Activated naive CD4-positive, alpha-beta T cell treated with anti-CD3 and anti-CD28 coated beads, Interleukin-2, amount 50 U/mL, for 24 hours (primary cell): Measurements from ENCODE around the gene ZP1.

Source experiments
- H3K27ac Mint-ChIP-seq: one replicate; pipeline ENCODE4 v1.8.0; 2021; ENCODE audit warnings: mild to moderate bottlenecking, mixed read lengths
- H3K27me3 Mint-ChIP-seq: one replicate; pipeline ENCODE4 v1.8.0; 2021; ENCODE audit warnings: mixed read lengths
- H3K36me3 Mint-ChIP-seq: one replicate; pipeline ENCODE4 v1.8.0; 2021; ENCODE audit warnings: mixed read lengths
- H3K4me1 Mint-ChIP-seq: one replicate; pipeline ENCODE4 v1.8.0; 2021; ENCODE audit warnings: mixed read lengths
- H3K4me3 Mint-ChIP-seq: one replicate; pipeline ENCODE4 v1.8.0; 2021; ENCODE audit warnings: mild to moderate bottlenecking, mixed read lengths
- H3K9me3 Mint-ChIP-seq: one replicate; pipeline ENCODE4 v1.8.0; 2021; ENCODE audit warnings: mixed read lengths

The ZP1 gene

DNA sequence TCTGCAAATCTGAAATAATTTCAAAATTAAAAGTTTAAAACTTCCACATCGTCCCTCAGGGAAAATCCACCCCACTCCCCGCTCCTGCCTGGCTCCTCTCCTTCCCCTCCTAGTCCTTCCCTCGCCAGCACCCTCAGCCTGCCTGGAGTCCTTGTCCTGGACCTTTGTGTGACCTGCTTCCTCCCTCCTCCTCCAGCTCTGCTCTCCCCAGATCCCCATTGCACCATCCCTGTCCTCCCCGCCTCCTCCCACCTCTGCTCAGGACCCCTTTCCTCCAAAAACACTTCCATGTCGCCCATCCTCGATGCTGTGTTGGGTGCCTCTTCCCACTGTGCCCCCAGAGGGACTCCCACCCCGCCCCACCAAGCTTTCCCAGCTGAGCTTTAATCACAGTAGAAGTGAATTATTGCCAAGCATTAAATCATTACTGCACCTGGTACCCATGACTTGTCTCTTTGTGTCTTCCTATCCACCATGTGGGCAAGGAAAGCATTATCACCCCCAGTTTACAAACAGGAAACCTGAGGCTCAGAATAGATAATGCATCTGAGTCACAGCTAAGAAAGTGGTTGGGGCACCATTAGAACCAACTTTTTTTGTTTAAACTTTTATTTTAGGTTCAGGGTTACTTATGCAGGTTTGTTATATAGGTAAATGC, 2.4 kb upstream of the ZP1 start:
- Mint-ChIP-seq H3K4me3 (no peak overlapping the region), H3K9me3 (no peaks in the 10 kb centered on the region), H3K27me3 (no peaks in the 10 kb centered on the region), H3K27ac (no peak overlapping the region), H3K4me1 (no peaks in the 10 kb centered on the region), H3K36me3 (no peaks in the 10 kb centered on the region)

DNA sequence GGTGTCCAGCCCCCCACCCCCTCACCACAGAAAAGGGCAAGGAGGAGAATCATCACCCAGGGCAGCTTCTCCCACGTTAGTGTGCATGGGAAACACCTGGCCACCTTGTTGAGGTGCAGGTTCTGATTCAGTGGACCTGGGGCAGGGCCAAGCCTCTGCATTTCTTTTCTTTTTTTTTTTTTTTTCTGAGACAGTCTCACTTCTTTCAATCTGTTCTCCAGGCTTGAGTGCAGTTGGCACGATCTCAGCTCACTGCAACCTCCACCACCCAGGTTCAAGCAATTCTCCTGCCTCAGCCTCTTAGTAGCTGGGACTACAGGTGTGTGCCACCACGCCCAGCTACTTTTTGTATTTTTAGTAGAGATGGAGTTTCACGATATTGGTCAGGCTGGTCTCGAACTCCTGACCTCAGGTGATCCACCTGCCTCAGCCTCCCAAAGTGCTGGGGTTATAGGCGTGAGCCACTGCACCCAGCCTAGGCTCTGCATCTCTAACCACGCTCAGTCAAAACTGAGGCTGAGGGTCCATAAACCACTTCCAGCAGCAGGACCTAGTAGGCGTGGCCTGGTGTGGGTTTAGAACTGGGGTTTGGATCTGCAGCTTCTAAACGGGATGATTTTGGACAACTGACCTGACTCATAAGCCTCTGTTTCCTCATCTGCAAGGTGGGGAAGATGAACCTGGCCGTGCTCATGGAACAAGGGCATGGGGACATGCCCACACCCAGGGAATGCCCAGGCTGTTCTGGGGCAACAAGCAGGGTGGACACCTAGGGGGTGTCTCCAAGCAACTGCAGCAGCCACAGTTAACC, 734 bp downstream of the ZP1 start:
- H3K27ac Mint-ChIP-seq: no peak overlapping the region
- no peak overlapping the region for H3K4me3 Mint-ChIP-seq
- H3K4me1 Mint-ChIP-seq: peaks cover 3% of the 10 kb centered on the region
- no peaks in the 10 kb centered on the region for H3K9me3 Mint-ChIP-seq
- H3K36me3 Mint-ChIP-seq: no peaks in the 10 kb centered on the region
- H3K27me3 Mint-ChIP-seq: no peaks in the 10 kb centered on the region

DNA sequence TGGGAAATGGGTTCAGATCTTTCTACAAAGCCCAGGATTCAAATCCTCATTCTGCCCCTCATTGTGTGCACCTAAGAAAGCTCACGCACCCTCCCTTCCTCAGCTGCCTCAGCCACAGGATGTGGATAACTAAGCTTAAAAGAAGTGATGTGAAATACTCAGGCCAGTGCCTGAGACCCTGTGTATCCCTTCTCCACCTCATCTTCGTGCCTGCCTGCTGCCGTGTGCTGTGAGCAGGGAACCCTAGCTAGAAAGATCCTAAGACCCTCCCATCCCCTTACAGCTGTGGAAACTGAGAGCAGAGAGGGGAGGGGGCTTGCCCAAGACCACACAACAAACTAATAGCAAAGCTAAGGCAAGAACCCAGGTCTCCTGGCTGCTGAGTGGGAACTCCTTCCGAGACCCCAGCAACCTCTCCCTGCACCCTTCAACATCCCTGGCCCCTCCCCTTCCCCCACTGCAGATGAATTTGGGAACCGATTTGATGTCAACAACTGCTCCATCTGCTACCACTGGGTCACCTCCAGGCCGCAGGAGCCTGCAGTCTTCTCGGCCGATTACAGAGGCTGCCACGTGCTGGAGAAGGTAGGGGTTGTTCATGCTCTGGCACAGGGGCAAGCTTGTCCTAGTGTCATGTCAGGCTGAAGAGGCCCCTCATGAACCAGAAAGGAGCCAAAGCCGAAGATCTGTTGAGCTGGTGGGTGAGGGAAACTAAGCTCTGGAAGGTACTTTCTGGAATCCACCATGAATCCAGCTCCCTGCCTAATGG, 1.5 kb downstream of the ZP1 start:
- H3K4me3 Mint-ChIP-seq: no peak overlapping the region
- peaks cover 8% of the 10 kb centered on the region for H3K4me1 Mint-ChIP-seq
- no peaks in the 10 kb centered on the region for H3K9me3 Mint-ChIP-seq
- H3K27me3 Mint-ChIP-seq: no peaks in the 10 kb centered on the region
- no peak overlapping the region for H3K27ac Mint-ChIP-seq
- no peaks in the 10 kb centered on the region for H3K36me3 Mint-ChIP-seq

DNA sequence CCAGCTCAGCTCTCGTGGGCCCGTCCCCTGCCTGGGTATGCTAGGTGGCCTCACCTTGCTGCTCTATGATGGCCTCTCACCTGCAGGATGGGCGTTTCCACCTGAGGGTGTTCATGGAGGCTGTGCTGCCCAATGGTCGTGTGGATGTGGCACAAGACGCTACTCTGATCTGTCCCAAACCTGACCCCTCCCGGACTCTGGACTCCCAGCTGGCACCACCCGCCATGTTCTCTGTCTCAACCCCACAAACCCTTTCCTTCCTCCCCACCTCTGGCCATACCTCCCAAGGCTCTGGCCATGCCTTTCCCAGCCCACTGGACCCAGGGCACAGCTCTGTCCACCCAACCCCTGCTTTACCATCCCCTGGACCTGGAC, 2.1 kb downstream of the ZP1 start:
- Mint-ChIP-seq H3K4me1 (peaks cover 8% of the 10 kb centered on the region), H3K36me3 (no peaks in the 10 kb centered on the region)

DNA sequence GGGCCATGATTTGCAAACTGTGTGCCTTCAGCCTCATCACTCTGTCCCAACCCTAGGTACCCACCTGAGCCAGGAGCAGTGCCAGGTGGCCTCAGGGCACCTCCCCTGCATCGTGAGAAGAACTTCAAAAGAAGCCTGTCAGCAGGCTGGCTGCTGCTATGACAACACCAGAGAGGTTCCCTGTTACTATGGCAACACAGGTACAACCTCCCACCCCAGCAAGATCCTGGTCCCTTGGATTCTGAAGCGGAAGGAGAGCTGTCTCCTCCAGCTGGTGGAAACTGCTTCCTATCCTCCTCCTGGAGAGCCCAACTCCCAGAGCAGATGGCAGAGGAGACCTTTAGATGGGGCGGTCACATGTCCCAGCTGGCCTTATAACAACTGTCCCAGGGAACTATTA, 2.9 kb downstream of the ZP1 start:
- Mint-ChIP-seq H3K27ac (no peak overlapping the region), H3K4me3 (no peak overlapping the region), H3K4me1 (peaks cover 8% of the 10 kb centered on the region), H3K9me3 (no peaks in the 10 kb centered on the region), H3K36me3 (no peaks in the 10 kb centered on the region), H3K27me3 (no peaks in the 10 kb centered on the region)

More for the DNA sequence above, 2.1 kb downstream of the ZP1 start:
- no peak overlapping the region for H3K27ac Mint-ChIP-seq
- no peaks in the 10 kb centered on the region for H3K9me3 Mint-ChIP-seq
- H3K4me3 Mint-ChIP-seq: no peak overlapping the region
- no peaks in the 10 kb centered on the region for H3K27me3 Mint-ChIP-seq

DNA sequence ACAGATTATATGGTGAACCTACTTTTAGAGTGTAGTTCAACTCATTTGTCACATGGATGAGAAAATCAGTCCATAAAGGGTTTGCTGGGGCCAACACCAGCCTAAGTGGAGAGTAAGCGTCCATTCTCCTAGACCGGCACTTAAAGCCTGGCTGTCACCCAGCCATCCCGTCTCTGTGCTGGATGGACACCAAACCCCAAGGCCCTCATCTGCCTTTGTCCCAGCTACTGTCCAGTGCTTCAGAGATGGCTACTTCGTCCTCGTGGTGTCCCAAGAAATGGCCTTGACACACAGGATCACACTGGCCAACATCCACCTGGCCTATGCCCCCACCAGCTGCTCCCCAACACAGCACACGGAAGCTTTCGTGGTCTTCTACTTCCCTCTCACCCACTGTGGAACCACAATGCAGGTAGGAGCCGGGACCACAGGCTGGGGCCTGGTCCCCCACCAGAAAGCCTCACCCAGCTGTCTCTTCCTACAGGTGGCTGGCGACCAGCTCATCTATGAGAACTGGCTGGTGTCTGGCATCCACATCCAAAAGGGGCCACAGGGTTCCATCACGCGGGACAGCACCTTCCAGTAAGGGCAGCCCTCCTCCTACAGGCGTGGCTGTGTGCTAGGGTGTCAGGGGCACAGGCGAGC, 3.5 kb downstream of the ZP1 start:
- Mint-ChIP-seq H3K36me3 (no peaks in the 10 kb centered on the region), H3K27ac (peak overlapping the region; percentile 86), H3K9me3 (no peaks in the 10 kb centered on the region), H3K4me1 (peaks cover 8% of the 10 kb centered on the region), H3K4me3 (no peak overlapping the region), H3K27me3 (no peaks in the 10 kb centered on the region)

DNA sequence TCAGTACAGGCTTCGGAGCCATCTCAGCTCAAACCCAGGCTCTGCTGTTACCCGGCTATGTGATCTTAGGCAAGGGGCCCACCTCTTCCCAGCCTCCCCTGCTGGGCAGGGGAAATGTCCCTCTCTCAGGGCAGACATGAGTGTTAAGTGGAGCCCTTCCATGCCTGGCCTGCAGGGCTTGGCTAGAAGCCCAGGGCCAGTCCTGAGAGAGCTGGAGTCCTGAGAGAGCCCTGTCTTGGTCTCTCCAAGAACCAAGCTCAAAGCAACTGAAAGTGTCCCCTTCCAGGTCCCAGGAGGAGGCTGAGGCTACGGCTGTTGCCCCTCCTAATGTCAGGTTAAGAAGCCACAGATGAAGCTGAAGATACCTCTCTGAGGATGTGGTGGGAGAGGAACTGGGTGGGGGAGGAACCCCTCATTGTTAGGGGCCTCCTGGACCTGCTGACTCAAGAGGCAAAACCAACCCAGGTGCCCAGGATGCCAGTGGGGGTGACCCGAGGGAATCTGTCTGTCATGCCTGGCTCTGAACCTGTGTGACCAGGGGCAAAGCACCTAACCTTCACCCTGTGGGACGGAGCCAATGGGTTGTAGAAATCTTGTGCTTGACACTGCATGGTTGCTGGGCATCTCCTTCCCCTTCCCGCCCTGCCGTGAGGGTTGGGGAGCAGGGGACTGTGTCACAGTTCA, 4.2 kb downstream of the ZP1 start:
- Mint-ChIP-seq H3K36me3 (no peaks in the 10 kb centered on the region), H3K27ac (no peak overlapping the region), H3K4me3 (no peak overlapping the region), H3K27me3 (no peaks in the 10 kb centered on the region), H3K9me3 (no peaks in the 10 kb centered on the region), H3K4me1 (peaks cover 8% of the 10 kb centered on the region)

DNA sequence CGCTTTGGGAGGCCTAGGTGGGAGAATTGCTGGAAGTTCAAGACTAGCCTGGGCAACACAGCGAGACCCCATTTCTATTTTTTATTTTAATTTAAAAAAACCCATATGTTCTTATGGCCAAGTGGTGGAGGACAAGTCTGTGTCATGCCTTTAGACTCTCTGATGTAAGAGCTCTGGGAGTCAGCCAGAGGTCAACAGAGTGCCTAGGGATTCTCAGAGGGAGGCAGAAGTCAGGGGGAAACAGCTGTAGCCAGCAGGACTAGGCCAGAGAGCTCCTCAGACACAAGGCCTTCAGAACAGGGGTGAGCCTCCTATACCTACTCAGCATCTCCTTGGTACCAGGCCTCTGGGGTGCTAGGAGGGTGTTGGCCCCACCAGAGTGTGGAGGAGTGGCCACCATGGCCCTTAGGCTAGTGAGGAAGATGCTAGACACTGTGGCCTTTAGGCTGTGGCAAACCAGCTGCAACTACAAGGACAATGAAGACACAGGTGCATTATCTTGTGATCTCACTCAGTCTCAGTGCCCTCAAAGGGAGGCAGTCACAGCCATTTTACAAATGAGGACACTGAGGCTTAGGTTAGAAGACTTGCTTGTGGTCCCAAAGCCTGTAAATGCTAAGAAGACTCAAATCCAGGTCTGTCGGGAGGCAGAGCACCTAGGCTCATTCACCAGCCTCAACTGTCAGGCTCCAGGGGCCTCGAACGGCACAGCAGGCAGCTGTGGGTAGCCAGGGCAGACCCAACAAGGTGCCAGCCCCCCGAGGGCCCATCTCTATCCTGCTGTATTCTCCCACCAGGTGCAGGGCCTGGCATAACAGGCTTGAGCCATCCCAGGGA, 5.0 kb downstream of the ZP1 start:
- Mint-ChIP-seq H3K9me3 (no peaks in the 10 kb centered on the region), H3K27ac (no peak overlapping the region), H3K4me1 (peaks cover 8% of the 10 kb centered on the region), H3K27me3 (no peaks in the 10 kb centered on the region), H3K36me3 (no peaks in the 10 kb centered on the region), H3K4me3 (no peak overlapping the region)

DNA sequence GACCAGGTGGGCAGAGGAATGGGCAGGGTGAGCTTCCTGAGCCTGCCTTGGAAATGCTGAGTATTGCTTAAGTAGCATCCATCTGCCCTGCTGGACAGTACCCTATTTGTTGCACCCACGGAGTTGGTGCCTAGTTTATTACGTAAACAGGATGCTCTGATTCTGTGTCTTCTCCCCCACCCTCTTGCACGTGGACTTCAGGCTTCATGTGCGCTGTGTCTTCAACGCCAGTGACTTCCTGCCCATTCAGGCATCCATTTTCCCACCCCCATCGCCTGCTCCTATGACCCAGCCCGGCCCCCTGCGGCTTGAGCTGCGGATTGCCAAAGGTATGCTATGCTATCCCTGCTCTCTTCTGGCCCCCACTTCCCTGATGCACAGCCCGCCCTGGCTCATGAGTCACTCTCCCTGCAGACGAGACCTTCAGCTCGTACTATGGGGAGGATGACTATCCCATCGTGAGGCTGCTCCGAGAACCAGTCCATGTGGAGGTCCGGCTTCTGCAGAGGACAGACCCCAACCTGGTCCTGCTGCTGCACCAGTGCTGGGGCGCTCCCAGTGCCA, 5.7 kb downstream of the ZP1 start:
- H3K36me3 Mint-ChIP-seq: no peaks in the 10 kb centered on the region
- H3K4me1 Mint-ChIP-seq: peaks cover 8% of the 10 kb centered on the region
- H3K27me3 Mint-ChIP-seq: no peaks in the 10 kb centered on the region
- no peak overlapping the region for H3K4me3 Mint-ChIP-seq
- H3K9me3 Mint-ChIP-seq: no peaks in the 10 kb centered on the region
- H3K27ac Mint-ChIP-seq: no peak overlapping the region

DNA sequence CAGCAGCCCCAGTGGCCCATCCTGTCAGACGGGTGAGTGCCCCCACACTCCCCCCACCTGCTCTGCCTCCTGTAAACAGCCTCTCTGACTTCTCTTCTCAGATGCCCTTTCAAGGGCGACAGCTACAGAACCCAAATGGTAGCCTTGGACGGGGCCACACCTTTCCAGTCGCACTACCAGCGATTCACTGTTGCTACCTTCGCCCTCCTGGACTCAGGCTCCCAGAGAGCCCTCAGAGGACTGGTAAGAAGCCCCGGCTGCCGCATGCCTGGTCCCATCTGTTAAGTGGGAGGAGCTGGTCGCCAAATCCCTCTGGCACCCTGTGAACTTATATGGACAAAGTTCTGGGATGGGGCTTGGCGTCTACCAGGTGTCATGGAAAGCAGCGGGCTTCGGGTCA, 6.2 kb downstream of the ZP1 start:
- Mint-ChIP-seq H3K27me3 (no peaks in the 10 kb centered on the region), H3K36me3 (no peaks in the 10 kb centered on the region), H3K4me3 (no peak overlapping the region), H3K9me3 (no peaks in the 10 kb centered on the region), H3K4me1 (peaks cover 8% of the 10 kb centered on the region), H3K27ac (no peak overlapping the region)

DNA sequence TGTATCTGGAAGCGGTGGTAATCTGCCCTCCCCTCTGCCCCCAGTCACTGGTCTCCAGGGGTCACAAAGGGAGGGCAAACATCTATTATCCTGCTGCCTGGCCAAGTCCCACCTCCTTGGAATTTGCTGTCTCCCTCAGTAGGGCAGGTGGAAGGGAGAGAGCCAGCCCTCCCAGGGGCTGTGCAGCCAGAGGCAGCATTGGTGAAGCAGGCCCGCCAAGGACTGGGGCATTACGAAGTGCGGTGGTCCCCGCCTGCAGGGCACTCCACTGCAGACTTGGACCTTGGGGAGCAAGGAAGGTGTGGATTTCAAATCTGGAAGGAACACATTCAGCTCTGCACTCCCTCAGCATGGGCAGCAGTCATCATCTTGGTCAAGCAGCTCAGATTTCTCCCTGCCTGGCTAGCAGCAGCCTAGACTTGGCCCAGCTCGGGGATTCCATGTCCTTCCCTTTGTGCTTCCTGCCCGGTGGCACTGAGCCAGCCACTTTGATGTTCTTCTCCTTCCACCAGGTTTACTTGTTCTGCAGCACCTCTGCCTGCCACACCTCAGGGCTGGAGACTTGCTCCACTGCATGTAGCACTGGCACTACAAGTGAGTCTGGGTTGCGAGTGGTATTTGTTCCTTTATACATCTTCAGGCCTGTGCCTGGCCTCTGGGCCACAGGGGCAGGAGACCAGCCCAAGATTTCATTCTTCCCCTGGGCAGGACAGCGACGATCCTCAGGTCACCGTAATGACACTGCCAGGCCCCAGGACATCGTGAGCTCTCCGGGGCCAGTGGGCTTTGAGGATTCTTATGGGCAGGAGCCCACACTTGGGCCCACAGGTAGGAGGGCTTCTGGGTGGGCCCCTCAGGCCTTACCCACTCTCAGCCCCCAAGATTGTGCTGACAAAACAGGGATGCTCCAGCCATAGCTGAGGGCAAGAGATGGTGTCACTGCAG, 7.4 kb downstream of the ZP1 start:
- H3K4me3 Mint-ChIP-seq: no peak overlapping the region
- H3K36me3 Mint-ChIP-seq: no peaks in the 10 kb centered on the region
- peaks cover 8% of the 10 kb centered on the region for H3K4me1 Mint-ChIP-seq
- no peak overlapping the region for H3K27ac Mint-ChIP-seq
- no peaks in the 10 kb centered on the region for H3K9me3 Mint-ChIP-seq
- H3K27me3 Mint-ChIP-seq: no peaks in the 10 kb centered on the region

DNA sequence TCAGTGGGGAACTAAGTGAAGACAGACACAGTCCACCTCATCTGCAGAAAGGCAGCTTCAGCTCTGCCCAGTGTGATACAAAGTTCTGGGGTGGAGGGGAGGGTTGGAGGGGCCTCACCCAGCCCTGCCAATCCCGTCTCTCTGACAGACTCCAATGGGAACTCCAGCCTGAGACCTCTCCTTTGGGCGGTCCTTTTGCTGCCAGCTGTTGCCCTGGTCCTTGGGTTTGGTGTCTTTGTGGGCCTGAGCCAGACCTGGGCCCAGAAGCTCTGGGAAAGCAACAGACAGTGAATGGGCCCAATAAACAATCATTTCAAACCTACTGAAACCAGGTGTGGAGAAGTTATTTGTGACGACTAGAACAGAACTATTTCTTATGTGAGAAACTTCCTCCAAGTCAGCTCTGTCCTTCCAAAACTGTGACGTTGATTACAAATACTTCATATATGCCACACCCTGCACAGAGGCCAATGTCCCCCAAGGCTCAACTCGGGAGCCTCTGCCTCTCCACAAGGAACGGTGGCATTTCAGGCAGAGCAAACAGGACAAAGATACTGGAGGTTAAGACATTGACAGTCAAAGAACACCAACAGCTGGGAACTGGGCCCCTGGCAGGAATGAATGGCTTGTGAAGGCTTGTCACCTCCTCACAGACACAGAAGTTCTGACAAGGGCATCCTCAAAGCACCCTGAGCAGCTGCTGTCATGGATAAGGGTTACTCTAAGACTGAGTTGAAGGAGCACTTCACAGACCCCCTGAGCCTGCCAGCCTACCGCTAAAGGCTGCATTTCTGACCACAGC, 8.2 kb downstream of the ZP1 start:
- H3K4me1 Mint-ChIP-seq: peaks cover 8% of the 10 kb centered on the region
- no peaks in the 10 kb centered on the region for H3K36me3 Mint-ChIP-seq
- no peak overlapping the region for H3K4me3 Mint-ChIP-seq
- no peaks in the 10 kb centered on the region for H3K27me3 Mint-ChIP-seq
- no peak overlapping the region for H3K27ac Mint-ChIP-seq
- H3K9me3 Mint-ChIP-seq: no peaks in the 10 kb centered on the region

DNA sequence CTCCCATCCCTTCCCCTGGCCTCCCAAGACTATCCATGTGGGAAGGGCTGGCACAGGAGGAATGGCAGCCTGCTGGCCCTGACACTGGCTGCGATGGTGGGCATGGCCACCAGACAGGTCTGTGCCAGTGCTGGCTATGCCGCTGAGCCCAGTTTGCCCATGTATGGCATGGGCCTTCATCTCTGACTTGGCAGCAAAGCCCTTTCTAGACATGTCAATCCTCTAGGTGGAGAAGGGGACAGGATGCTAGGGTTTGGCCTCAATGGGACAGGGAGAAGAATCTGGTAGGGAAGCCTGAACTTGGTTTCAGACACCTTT, 8.8 kb downstream of the ZP1 start:
- Mint-ChIP-seq H3K27me3 (no peaks in the 10 kb centered on the region), H3K4me3 (no peak overlapping the region), H3K36me3 (no peaks in the 10 kb centered on the region), H3K4me1 (peaks cover 8% of the 10 kb centered on the region), H3K27ac (peak overlapping the region; percentile 35), H3K9me3 (no peaks in the 10 kb centered on the region)
